ENCODE data around the gene ZKSCAN5. TPM values are rescaled to one million over a fixed set of nuclear protein-coding genes. Genes with fewer than 3 reads are reported as not detected.

ZKSCAN5 gene
- total and polyA plus RNA-seq, 2 donors (not counting 1 experiment from before 2014, with no cell fraction given), result 9.6 to 17.5 TPM

DNA sequence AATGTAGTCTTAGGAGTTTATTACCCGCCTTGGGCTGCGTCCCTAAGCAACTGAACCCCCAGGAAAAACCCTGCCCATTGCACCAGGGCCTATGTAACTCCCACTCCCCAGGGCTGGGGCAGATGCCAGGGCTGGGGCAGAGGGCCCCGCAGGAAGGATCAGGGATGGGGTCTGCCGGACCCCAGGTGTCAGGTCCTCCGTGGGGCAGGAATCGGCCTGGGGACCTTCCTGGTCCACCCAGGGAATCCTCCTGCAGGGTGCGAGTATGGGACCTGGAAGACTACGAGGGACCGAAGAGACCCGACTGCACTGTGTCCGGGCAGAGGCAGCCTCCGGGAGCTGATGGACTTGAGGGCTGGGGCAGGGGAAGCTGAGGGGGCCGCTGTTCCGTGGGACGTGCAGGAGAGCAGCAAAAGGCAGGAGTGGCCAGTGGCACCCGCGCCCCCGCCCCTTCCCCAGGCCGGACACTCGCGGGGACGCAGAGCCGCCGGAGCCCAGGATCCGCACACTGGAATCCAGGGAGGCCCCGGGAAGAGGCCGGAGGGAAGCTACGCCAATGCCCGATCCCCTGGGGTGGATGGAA, 36.0 kb upstream of the ZKSCAN5 start:
- Histone ChIP-seq H2AFZ (ENCODE audit: low read length) (no peak overlapping the region), H3K79me2 (ENCODE audit: control insufficient read depth, insufficient read depth, low read length) (peaks cover 31% of the 10 kb centered on the region), H3K36me3 (ENCODE audit: control insufficient read depth, insufficient read depth, low read length) (no peaks in the 10 kb centered on the region), H3K27ac (ENCODE audit: insufficient read depth, low read length) (no peak overlapping the region), H3K4me1 (ENCODE audit: control insufficient read depth, extremely low read depth, insufficient read depth, low read length) (peaks cover 1% of the 10 kb centered on the region), H3K27me3 (ENCODE audit: control insufficient read depth, insufficient read depth, low read length) (no peaks in the 10 kb centered on the region), H3K9me3 (ENCODE audit: control insufficient read depth, insufficient read depth, low read depth, low read length) (no peaks in the 10 kb centered on the region), H3K4me2 (ENCODE audit: extremely low read depth, insufficient read depth, low read length) (no peak overlapping the region), H3K4me3 (replicated peaks in 1 of 4; ENCODE audit: control extremely low read depth in 1 of 4, insufficient read depth in 1 of 4, low read depth in 3 of 4, low read length in 4 of 4) (no peak overlapping the region), H4K20me1 (ENCODE audit: control insufficient read depth, extremely low read depth, insufficient read depth, low read length) (no peaks in the 10 kb centered on the region), H3K9ac (ENCODE audit: insufficient read depth, low read length) (no peak overlapping the region)
- TF ChIP-seq, protein P1, sequence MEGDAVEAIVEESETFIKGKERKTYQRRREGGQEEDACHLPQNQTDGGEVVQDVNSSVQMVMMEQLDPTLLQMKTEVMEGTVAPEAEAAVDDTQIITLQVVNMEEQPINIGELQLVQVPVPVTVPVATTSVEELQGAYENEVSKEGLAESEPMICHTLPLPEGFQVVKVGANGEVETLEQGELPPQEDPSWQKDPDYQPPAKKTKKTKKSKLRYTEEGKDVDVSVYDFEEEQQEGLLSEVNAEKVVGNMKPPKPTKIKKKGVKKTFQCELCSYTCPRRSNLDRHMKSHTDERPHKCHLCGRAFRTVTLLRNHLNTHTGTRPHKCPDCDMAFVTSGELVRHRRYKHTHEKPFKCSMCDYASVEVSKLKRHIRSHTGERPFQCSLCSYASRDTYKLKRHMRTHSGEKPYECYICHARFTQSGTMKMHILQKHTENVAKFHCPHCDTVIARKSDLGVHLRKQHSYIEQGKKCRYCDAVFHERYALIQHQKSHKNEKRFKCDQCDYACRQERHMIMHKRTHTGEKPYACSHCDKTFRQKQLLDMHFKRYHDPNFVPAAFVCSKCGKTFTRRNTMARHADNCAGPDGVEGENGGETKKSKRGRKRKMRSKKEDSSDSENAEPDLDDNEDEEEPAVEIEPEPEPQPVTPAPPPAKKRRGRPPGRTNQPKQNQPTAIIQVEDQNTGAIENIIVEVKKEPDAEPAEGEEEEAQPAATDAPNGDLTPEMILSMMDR (conservative IDR thresholded peaks at IDR 0.05 in 1 of 2, IDR thresholded peaks at IDR 0.05 in 1 of 2; ENCODE audit: low read depth in 1 of 2, low read length in 2 of 2), result no peak
- TF ChIP-seq EZH2 (IDR thresholded peaks at IDR 0.05; ENCODE audit: low read length, missing control alignments), result no peak
- DNase-seq (ENCODE audit: low read depth in 2 of 2), result no peak

DNA sequence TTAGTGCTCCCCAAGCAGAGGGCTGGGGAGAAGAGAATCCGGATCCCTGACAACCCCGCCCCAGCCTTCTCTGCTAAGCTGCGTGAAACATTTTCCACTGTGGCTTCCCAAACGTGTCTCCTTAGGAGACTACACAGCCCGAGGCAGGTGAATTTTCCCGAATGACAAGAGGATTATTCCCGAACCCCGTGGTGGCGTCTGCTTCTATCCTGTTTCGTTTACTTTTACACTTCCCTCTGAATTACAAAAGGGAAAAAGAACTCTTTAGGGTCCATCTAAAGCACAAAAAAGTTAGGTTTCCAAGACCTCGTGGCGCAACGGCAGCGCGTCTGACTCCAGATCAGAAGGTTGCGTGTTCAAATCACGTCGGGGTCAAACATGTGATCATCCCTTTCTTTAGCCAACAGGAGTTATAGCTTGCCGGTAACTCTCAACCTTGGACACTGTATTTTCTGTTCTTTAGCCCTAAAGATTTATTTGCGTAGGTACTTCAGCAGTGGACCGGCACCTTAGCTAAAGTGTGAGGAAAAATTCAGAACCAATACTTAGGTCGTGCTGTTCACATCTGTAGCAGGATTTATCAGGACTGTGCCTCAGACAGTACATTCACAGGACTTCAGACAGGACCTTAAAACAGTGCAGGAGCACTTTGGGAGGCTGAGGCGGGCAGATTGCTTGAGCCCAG, 34.9 kb upstream of the ZKSCAN5 start:
- no peak overlapping the region for H3K9ac ChIP-seq (ENCODE audit: insufficient read depth, low read length)
- no peak overlapping the region for H3K4me3 ChIP-seq (replicated peaks in 1 of 4; ENCODE audit: control extremely low read depth in 1 of 4, insufficient read depth in 1 of 4, low read depth in 3 of 4, low read length in 4 of 4)
- H2AFZ ChIP-seq (ENCODE audit: low read length), result peak overlapping the region; percentile 71
- no peaks in the 10 kb centered on the region for H3K27me3 ChIP-seq (ENCODE audit: control insufficient read depth, insufficient read depth, low read length)
- peaks cover 30% of the 10 kb centered on the region for H3K79me2 ChIP-seq (ENCODE audit: control insufficient read depth, insufficient read depth, low read length)
- no peak for TF ChIP-seq EZH2 (IDR thresholded peaks at IDR 0.05; ENCODE audit: low read length, missing control alignments)
- TF ChIP-seq, protein P1 (conservative IDR thresholded peaks at IDR 0.05 in 1 of 2, IDR thresholded peaks at IDR 0.05 in 1 of 2; ENCODE audit: low read depth in 1 of 2, low read length in 2 of 2), result no peak
- H3K36me3 ChIP-seq (ENCODE audit: control insufficient read depth, insufficient read depth, low read length), result no peaks in the 10 kb centered on the region
- no peak overlapping the region for H3K4me2 ChIP-seq (ENCODE audit: extremely low read depth, insufficient read depth, low read length)
- H3K4me1 ChIP-seq (ENCODE audit: control insufficient read depth, extremely low read depth, insufficient read depth, low read length), result peaks cover 2% of the 10 kb centered on the region
- H3K27ac ChIP-seq (ENCODE audit: insufficient read depth, low read length), result no peak overlapping the region
- no peak for DNase-seq (ENCODE audit: low read depth in 2 of 2)
- H3K9me3 ChIP-seq (ENCODE audit: control insufficient read depth, insufficient read depth, low read depth, low read length), result no peaks in the 10 kb centered on the region
- H4K20me1 ChIP-seq (ENCODE audit: control insufficient read depth, extremely low read depth, insufficient read depth, low read length), result no peaks in the 10 kb centered on the region

DNA sequence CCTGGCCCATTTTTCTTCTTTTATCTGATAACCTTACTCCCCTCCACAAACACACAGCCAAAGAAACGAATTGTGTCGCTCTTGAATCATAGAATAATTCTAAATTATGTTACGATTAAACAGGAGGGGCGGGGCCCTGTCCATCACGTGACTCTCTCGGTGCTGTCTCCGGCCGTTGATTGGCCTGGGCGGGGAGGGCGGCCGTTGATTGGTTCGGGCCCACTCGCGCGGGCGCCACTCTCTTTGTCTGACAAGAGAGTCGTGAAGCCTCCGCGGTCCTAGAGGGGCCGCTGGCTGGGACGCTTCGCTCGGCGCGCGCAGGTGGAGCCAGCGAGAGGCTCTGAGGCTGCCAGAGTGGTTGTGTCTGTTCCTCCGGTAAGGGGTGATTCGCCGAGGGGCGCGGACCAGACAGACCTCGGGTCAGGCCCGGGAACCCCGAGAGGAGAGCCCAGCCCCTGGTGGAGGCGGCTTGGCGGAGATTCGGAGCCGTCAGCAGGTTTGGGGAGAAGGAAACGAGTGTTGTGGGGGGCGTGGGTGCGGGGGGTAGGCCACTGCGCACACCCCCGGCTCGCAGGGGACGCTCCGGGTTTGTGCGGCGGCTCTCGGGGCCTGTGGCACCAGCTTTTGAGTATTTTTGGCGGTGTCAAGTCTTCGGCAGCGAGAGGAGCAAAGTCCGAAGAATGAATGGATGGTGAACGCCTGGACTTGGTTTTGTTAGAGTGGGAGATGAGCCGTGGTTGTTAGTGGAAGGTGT, 31.7 kb upstream of the ZKSCAN5 start, which contains the start of gene ZNF789:
Gene ZNF789 (plus strand): TSS at position 330 of the 754 bp plus-strand sequence. CDS start 3,567 bp downstream, outside the sequence.
- TF ChIP-seq, protein P1 (conservative IDR thresholded peaks at IDR 0.05 in 1 of 2, IDR thresholded peaks at IDR 0.05 in 1 of 2; ENCODE audit: low read depth in 1 of 2, low read length in 2 of 2), result no peak
- TF ChIP-seq EZH2 (IDR thresholded peaks at IDR 0.05; ENCODE audit: low read length, missing control alignments), result no peak
- Histone ChIP-seq H3K4me2 (ENCODE audit: extremely low read depth, insufficient read depth, low read length) (peak within 1 kb of the TSS; percentile 92), H3K9ac (ENCODE audit: insufficient read depth, low read length) (peak within 1 kb of the TSS; percentile 76), H4K20me1 (ENCODE audit: control insufficient read depth, extremely low read depth, insufficient read depth, low read length) (no peaks in the 10 kb centered on the region), H3K27me3 (ENCODE audit: control insufficient read depth, insufficient read depth, low read length) (no peaks in the 10 kb centered on the region), H3K36me3 (ENCODE audit: control insufficient read depth, insufficient read depth, low read length) (peaks cover 2% of the 10 kb centered on the region), H3K79me2 (ENCODE audit: control insufficient read depth, insufficient read depth, low read length) (peaks cover 34% of the 10 kb centered on the region), H3K27ac (ENCODE audit: insufficient read depth, low read length) (peak within 1 kb of the TSS; percentile 77), H3K4me1 (ENCODE audit: control insufficient read depth, extremely low read depth, insufficient read depth, low read length) (peaks cover 2% of the 10 kb centered on the region), H3K9me3 (ENCODE audit: control insufficient read depth, insufficient read depth, low read depth, low read length) (no peaks in the 10 kb centered on the region), H2AFZ (ENCODE audit: low read length) (peak within 1 kb of the TSS; percentile 80), H3K4me3 (replicated peaks in 1 of 4; ENCODE audit: control extremely low read depth in 1 of 4, insufficient read depth in 1 of 4, low read depth in 3 of 4, low read length in 4 of 4) (peak within 1 kb of the TSS; percentile 73 to 98 (median 78))
- DNase-seq (ENCODE audit: low read depth in 2 of 2), result peak; percentile 95 to 96
